HEK293 (cell line): Measurements from ENCODE around the gene BRCA1.
A peak's percentile ranks its signal among the peaks of the same experiment; 100 is the strongest.

Source experiments
- CTCF ChIA-PET: fragments of 350-600 bp; formaldehyde crosslinking; extraction: SDS; loops from one replicate; lab custom pipeline; 2021; ENCODE audit warnings: antibody characterized with exemption; lab: Yijun Ruan, JAX
- POLR2A ChIA-PET: fragments of 300-600 bp; formaldehyde crosslinking; extraction: SDS; loops from one replicate; lab custom pipeline; 2020; ENCODE audit warnings: antibody characterized with exemption, inconsistent platforms; lab: Yijun Ruan, JAX
- H3K27ac ChIP-seq: fragments of 200-500 bp; sonication (Bioruptor generic); 2 replicates; pipeline ENCODE4 v1.5.1; 2014; ENCODE audit warnings: low read depth, low read length, control low read depth, inconsistent platforms; ENCODE audit errors: extremely low read depth
- H3K36me3 ChIP-seq, 2 experiments: fragments of 200-500 bp in 1 of 2; sonication (Bioruptor generic) in 1 of 2; 1 replicate in 1 of 2; 2 replicates in 1 of 2; pipeline ENCODE4 v1.5.1; 2014 to 2017; ENCODE audit warnings: inconsistent platforms in 2 of 2, low read length in 2 of 2; ENCODE audit not compliant: control insufficient read depth in 2 of 2, insufficient read depth in 1 of 2
- H3K4me1 ChIP-seq: fragments of 200-500 bp; sonication (Bioruptor generic); 2 replicates; pipeline ENCODE4 v1.5.1; 2014; ENCODE audit warnings: mild to moderate bottlenecking, low read length, inconsistent platforms; ENCODE audit not compliant: control insufficient read depth, insufficient read depth
- H3K4me3 ChIP-seq: 2 replicates; pipeline ENCODE4 v1.5.1; 2011; ENCODE audit warnings: low read depth, mild to moderate bottlenecking, control low read depth, low read length, moderate library complexity
- H3K9me3 ChIP-seq: fragments of 200-500 bp; sonication (Bioruptor generic); 2 replicates; pipeline ENCODE4 v1.5.1; 2014; ENCODE audit warnings: low read depth, low read length, inconsistent platforms; ENCODE audit not compliant: control insufficient read depth, insufficient read depth
- OSR2 ChIP-seq: fragments of 450-650 bp; formaldehyde crosslinking; IDR thresholded peaks from 2 replicates; pipeline ENCODE4 v1.5.1; 2016; ENCODE audit warnings: missing biosample characterization, missing genetic modification characterization
- ZFP69B ChIP-seq: fragments of 450-650 bp; formaldehyde crosslinking; IDR thresholded peaks from 2 replicates; pipeline ENCODE4 v1.5.1; 2016; ENCODE audit warnings: missing biosample characterization, missing genetic modification characterization
- ZNF10 ChIP-seq: fragments of 450-650 bp; formaldehyde crosslinking; IDR thresholded peaks from 2 replicates; pipeline ENCODE4 v1.5.1; 2017; ENCODE audit warnings: missing biosample characterization, missing genetic modification characterization
- ZNF114 ChIP-seq: fragments of 450-650 bp; formaldehyde crosslinking; IDR thresholded peaks from 2 replicates; pipeline ENCODE4 v1.5.0; 2017; ENCODE audit warnings: missing biosample characterization, missing genetic modification characterization
- ZNF184 ChIP-seq: fragments of 450-650 bp; IDR thresholded peaks from 2 replicates; pipeline ENCODE4 v1.5.1; 2018; ENCODE audit warnings: missing biosample characterization, mild to moderate bottlenecking, missing genetic modification characterization
- ZNF2 ChIP-seq: fragments of 450-650 bp; formaldehyde crosslinking; IDR thresholded peaks from 2 replicates; pipeline ENCODE4 v1.5.1; 2016; ENCODE audit warnings: missing biosample characterization, missing genetic modification characterization
- ZNF211 ChIP-seq: fragments of 450-650 bp; formaldehyde crosslinking; IDR thresholded peaks from 2 replicates; pipeline ENCODE4 v1.5.1; 2016; ENCODE audit warnings: low read depth, missing biosample characterization, missing genetic modification characterization
- ZNF26 ChIP-seq: fragments of 450-650 bp; formaldehyde crosslinking; IDR thresholded peaks from 2 replicates; pipeline ENCODE4 v1.5.1; 2016; ENCODE audit warnings: missing biosample characterization, missing genetic modification characterization
- ZNF366 ChIP-seq: fragments of 450-650 bp; formaldehyde crosslinking; conservative IDR thresholded peaks from 2 replicates; pipeline ENCODE4 v1.5.1; 2016; ENCODE audit warnings: missing biosample characterization, missing genetic modification characterization
- ZNF404 ChIP-seq: fragments of 450-650 bp; formaldehyde crosslinking; IDR thresholded peaks from 2 replicates; pipeline ENCODE4 v1.5.1; 2017; ENCODE audit warnings: missing biosample characterization, missing genetic modification characterization
- ZNF548 ChIP-seq: fragments of 450-650 bp; formaldehyde crosslinking; IDR thresholded peaks from 2 replicates; pipeline ENCODE4 v1.5.1; 2016; ENCODE audit warnings: missing biosample characterization, missing genetic modification characterization
- ZNF585B ChIP-seq: fragments of 450-650 bp; formaldehyde crosslinking; IDR thresholded peaks from 2 replicates; pipeline ENCODE4 v1.5.1; 2016; ENCODE audit warnings: missing biosample characterization, missing genetic modification characterization
- ZNF626 ChIP-seq: fragments of 450-650 bp; sonication (Bioruptor Pico); formaldehyde crosslinking; IDR thresholded peaks from 2 replicates; pipeline ENCODE4 v1.5.1; 2018; ENCODE audit warnings: missing biosample characterization, missing genetic modification characterization, inconsistent platforms
- ZNF645 ChIP-seq: fragments of 450-650 bp; formaldehyde crosslinking; IDR thresholded peaks from 2 replicates; pipeline ENCODE4; 2016; ENCODE audit warnings: missing biosample characterization, missing genetic modification characterization
- ZNF677 ChIP-seq: fragments of 450-650 bp; IDR thresholded peaks from 2 replicates; pipeline ENCODE4 v1.5.0; 2018; ENCODE audit warnings: missing biosample characterization, mild to moderate bottlenecking, missing genetic modification characterization, moderate library complexity
- ZNF707 ChIP-seq: fragments of 450-650 bp; formaldehyde crosslinking; IDR thresholded peaks from 2 replicates; pipeline ENCODE4 v1.5.1; 2016; ENCODE audit warnings: missing biosample characterization, missing genetic modification characterization
- ZNF768 ChIP-seq: fragments of 450-650 bp; formaldehyde crosslinking; IDR thresholded peaks from 2 replicates; pipeline ENCODE4 v1.5.1; 2018; ENCODE audit warnings: missing biosample characterization, mild to moderate bottlenecking, missing genetic modification characterization
- ZNF843 ChIP-seq: fragments of 450-650 bp; formaldehyde crosslinking; IDR thresholded peaks from 2 replicates; pipeline ENCODE4 v1.5.1; 2016; ENCODE audit warnings: missing biosample characterization, missing genetic modification characterization
- ZSCAN23 ChIP-seq: fragments of 450-650 bp; formaldehyde crosslinking; IDR thresholded peaks from 2 replicates; pipeline ENCODE4 v1.5.1; 2016; ENCODE audit warnings: missing biosample characterization, missing genetic modification characterization
- TF ChIP-seq, protein P1 (sequence below): fragments of 450-650 bp; formaldehyde crosslinking; IDR thresholded peaks from 2 replicates; pipeline ENCODE4 v1.5.1; 2017; ENCODE audit warnings: missing biosample characterization, missing genetic modification characterization
- TF ChIP-seq, protein P2 (sequence below): fragments of 450-650 bp; formaldehyde crosslinking; IDR thresholded peaks from 2 replicates; pipeline ENCODE4 v1.5.1; 2016; ENCODE audit warnings: missing biosample characterization, missing genetic modification characterization

The BRCA1 gene

GRCh38 chr17:43092901-43093300 is 32.3 kb downstream of the BRCA1 start:
- no peak overlapping the region for H3K27ac ChIP-seq
- H3K9me3 ChIP-seq = no peaks in the 10 kb centered on the region
- POLR2A ChIA-PET = no interaction called here
- peaks cover 87 to 95% of the 10 kb centered on the region in 2 experiments for H3K36me3 ChIP-seq
- no peaks in the 10 kb centered on the region for H3K4me1 ChIP-seq
- no peak overlapping the region for H3K4me3 ChIP-seq
- TF ChIP-seq, protein P1, sequence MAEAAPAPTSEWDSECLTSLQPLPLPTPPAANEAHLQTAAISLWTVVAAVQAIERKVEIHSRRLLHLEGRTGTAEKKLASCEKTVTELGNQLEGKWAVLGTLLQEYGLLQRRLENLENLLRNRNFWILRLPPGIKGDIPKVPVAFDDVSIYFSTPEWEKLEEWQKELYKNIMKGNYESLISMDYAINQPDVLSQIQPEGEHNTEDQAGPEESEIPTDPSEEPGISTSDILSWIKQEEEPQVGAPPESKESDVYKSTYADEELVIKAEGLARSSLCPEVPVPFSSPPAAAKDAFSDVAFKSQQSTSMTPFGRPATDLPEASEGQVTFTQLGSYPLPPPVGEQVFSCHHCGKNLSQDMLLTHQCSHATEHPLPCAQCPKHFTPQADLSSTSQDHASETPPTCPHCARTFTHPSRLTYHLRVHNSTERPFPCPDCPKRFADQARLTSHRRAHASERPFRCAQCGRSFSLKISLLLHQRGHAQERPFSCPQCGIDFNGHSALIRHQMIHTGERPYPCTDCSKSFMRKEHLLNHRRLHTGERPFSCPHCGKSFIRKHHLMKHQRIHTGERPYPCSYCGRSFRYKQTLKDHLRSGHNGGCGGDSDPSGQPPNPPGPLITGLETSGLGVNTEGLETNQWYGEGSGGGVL (tag by site-specific recombination) = no peak
- TF ChIP-seq ZSCAN23 (tag by site-specific recombination) = peak; percentile 49; the same call in 1 of the 2 replicates
- TF ChIP-seq ZNF843 = no peak
- 0 out of 2 replicates have a peak, but pooled peaks have one; percentile 16 for TF ChIP-seq OSR2
- no peak for TF ChIP-seq ZNF404 (tag by site-specific recombination)
- TF ChIP-seq, all 188 proteins: peak for 2
- CTCF ChIA-PET = no interaction called here

- TF ChIP-seq ZNF768 (tag by site-specific recombination) (0 out of 2 replicates have a peak, but pooled peaks have one; percentile 24), ZNF10 (tag by site-specific recombination) (no peak), ZNF366 (no peak)
- TF ChIP-seq, protein P2, sequence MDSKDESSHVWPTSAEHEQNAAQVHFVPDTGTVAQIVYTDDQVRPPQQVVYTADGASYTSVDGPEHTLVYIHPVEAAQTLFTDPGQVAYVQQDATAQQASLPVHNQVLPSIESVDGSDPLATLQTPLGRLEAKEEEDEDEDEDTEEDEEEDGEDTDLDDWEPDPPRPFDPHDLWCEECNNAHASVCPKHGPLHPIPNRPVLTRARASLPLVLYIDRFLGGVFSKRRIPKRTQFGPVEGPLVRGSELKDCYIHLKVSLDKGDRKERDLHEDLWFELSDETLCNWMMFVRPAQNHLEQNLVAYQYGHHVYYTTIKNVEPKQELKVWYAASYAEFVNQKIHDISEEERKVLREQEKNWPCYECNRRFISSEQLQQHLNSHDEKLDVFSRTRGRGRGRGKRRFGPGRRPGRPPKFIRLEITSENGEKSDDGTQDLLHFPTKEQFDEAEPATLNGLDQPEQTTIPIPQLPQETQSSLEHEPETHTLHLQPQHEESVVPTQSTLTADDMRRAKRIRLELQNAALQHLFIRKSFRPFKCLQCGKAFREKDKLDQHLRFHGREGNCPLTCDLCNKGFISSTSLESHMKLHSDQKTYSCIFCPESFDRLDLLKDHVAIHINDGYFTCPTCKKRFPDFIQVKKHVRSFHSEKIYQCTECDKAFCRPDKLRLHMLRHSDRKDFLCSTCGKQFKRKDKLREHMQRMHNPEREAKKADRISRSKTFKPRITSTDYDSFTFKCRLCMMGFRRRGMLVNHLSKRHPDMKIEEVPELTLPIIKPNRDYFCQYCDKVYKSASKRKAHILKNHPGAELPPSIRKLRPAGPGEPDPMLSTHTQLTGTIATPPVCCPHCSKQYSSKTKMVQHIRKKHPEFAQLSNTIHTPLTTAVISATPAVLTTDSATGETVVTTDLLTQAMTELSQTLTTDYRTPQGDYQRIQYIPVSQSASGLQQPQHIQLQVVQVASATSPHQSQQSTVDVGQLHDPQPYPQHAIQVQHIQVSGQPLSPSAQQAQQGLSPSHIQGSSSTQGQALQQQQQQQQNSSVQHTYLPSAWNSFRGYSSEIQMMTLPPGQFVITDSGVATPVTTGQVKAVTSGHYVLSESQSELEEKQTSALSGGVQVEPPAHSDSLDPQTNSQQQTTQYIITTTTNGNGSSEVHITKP (tag by site-specific recombination) = peak; percentile 29; the same call in 1 of the 2 replicates
- TF ChIP-seq, all 188 proteins: peak for 2
- ChIA-PET POLR2A (no interaction called here), CTCF (interaction anchor here (1.2 kb wide), 1 partner anchor 10 kb away, joined by 3 read pairs; no protein-coding TSS in a partner anchor)
- no peaks in the 10 kb centered on the region for H3K9me3 ChIP-seq
- H3K4me3 ChIP-seq = no peak overlapping the region
- peaks cover 84 to 92% of the 10 kb centered on the region in 2 experiments for H3K36me3 ChIP-seq
- no peak overlapping the region for H3K27ac ChIP-seq
- no peaks in the 10 kb centered on the region for H3K4me1 ChIP-seq
Measured at GRCh38 chr17:43090022-43090421, 35.1 kb downstream of the BRCA1 start.

- ChIA-PET POLR2A (interaction anchor here (0.6 kb wide), 1 partner anchor 40 kb away, joined by 11 read pairs; the partner anchor contains the start of gene BRCA1), CTCF (interaction anchor here (0.6 kb wide), 1 partner anchor 26 kb away, joined by 4 read pairs; no protein-coding TSS in a partner anchor)
Measured at GRCh38 chr17:43085474-43085873, 39.7 kb downstream of the BRCA1 start.

GRCh38 chr17:43079641-43080302 is 45.4 kb downstream of the BRCA1 start:
- Histone ChIP-seq H3K4me1 (no peaks in the 10 kb centered on the region), H3K9me3 (no peaks in the 10 kb centered on the region)
- POLR2A ChIA-PET = no interaction called here
- TF ChIP-seq ZNF548 (tag by site-specific recombination) = no peak
- TF ChIP-seq ZNF2 (tag by site-specific recombination) = no peak
- no peak for TF ChIP-seq ZNF707
- TF ChIP-seq ZNF26 (tag by site-specific recombination) = no peak
- TF ChIP-seq ZNF114 = no peak
- TF ChIP-seq ZNF645 = no peak
- TF ChIP-seq ZNF585B (tag by site-specific recombination) = no peak
- no peak for TF ChIP-seq ZNF184 (tag by site-specific recombination)
- no peak for TF ChIP-seq ZNF677
- TF ChIP-seq, all 188 proteins: peak for 0
- H3K27ac ChIP-seq = no peak overlapping the region
- no peak overlapping the region for H3K4me3 ChIP-seq
- H3K36me3 ChIP-seq = peaks cover 53 to 81% of the 10 kb centered on the region in 2 experiments
- CTCF ChIA-PET = interaction anchor here (0.6 to 0.9 kb wide), 3 partner anchors 10 to 404 kb away, joined by 3 to 4 read pairs (median 3); partner anchors contain the start of gene DHX8

More at GRCh38 chr17:43085474-43085873, 39.7 kb downstream of the BRCA1 start:
- peaks cover 80 to 84% of the 10 kb centered on the region in 2 experiments for H3K36me3 ChIP-seq
- no peaks in the 10 kb centered on the region for H3K9me3 ChIP-seq
- TF ChIP-seq ZFP69B (no peak), ZNF626 (tag by site-specific recombination) (no peak), ZNF211 (no peak)
- H3K4me1 ChIP-seq = no peaks in the 10 kb centered on the region
- H3K4me3 ChIP-seq = no peak overlapping the region
- H3K27ac ChIP-seq = no peak overlapping the region
